HAP-1 (cell line): ENCODE data around the gene PEX11G.

ENCODE experiments used
- DNase-seq, 2 experiments: peaks; one replicate each; pipeline ENCODE4 v3.0.0-alpha.2; 2016 to 2020; ENCODE audit warnings: low spot score in 2 of 2
- H3K27me3 ChIP-seq: fragments of 250-450 bp; sonication (Bioruptor Pico); 2 replicates; pipeline ENCODE4 v1.5.1; 2020; ENCODE audit warnings: low read depth, mild to moderate bottlenecking, moderate library complexity
- H3K36me3 ChIP-seq: fragments of 250-450 bp; sonication (Bioruptor Pico); replicated peaks from 2 replicates; pipeline ENCODE4 v1.5.1; 2020; ENCODE audit warnings: mild to moderate bottlenecking
- H3K4me1 ChIP-seq: fragments of 250-450 bp; sonication (Bioruptor Pico); 2 replicates; pipeline ENCODE4 v1.5.1; 2020; ENCODE audit warnings: mild to moderate bottlenecking
- H3K4me3 ChIP-seq: fragments of 250-450 bp; sonication (Bioruptor Pico); 2 replicates; pipeline ENCODE4 v1.5.1; 2020; ENCODE audit warnings: mild to moderate bottlenecking, moderate library complexity
- H3K9me3 ChIP-seq: fragments of 250-450 bp; sonication (Bioruptor Pico); 2 replicates; pipeline ENCODE4 v1.5.1; 2020; ENCODE audit warnings: mild to moderate bottlenecking, moderate library complexity
- in situ Hi-C: fragments of 300-500 bp; cut with MboI; formaldehyde crosslinking; loops from 3 replicates; pipeline ENCODE4 v1.14.3; 2020; ENCODE audit warnings: low sequenced_read_pairs, inconsistent platforms, mixed read lengths

PEX11G gene

DNA sequence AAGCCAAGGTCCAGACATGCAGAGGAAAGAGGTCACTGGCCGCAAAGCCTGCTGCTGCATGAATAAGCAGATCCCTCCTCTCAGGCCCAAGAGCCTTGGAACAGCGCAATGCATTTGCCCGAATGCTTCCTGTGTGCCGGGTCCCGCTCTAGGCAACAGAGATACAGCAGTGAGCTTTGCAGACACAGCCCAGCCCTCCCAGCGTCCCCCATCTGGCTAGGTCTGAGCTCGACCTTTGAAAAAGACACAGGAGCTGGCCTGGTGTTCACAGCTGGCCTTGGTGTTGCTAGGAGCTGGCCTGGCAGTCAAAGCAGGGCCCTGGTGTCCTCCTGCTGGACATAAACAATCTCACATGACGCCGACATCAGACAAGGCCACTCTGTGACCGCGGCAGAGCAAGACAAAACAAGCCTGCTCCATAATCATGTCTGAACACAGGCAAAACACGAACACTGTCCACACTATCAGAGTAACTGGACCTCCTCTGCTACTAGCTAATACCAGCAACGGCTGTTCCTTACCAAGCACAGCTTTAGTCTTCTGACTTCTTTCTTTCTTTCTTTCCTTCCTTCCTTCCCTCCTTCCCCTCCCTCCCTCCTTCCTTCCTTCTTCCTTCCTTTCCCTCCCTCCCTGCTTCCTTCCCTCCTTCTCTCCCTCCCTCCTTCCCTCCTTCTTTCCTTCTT, 5.7 kb upstream of the PEX11G start:
- Histone ChIP-seq H3K9me3 (no peaks in the 10 kb centered on the region), H3K27me3 (no peaks in the 10 kb centered on the region), H3K36me3 (no peaks in the 10 kb centered on the region), H3K4me3 (no peak overlapping the region), H3K4me1 (no peaks in the 10 kb centered on the region)
- no peak for DNase-seq
- in situ Hi-C loops, result no loop called here

DNA sequence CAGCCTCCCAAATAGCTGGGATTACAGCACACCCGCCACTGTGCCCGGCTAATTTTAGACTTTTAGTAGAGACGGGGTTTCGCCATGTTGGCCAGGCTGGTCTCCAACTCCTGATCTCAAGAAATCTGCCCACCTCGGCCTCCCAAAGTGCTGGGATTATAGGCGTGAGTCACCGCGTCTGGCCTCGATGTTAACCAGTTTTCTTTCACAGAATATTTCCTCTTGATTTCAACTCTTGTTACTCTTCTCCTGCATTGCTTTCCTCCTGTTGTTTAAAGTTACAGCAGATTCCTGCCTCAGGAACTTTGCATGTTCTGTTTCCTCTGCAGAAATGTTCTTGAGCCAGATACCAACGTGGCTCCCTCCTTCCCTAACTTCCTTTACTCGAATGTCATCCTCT, 3.7 kb upstream of the PEX11G start:
- H3K4me3 ChIP-seq, result no peak overlapping the region
- peaks cover 9% of the 10 kb centered on the region for H3K4me1 ChIP-seq
- no peaks in the 10 kb centered on the region for H3K27me3 ChIP-seq
- in situ Hi-C loops, result no loop called here
- DNase-seq, result no peak
- no peaks in the 10 kb centered on the region for H3K9me3 ChIP-seq
- H3K36me3 ChIP-seq, result no peaks in the 10 kb centered on the region

GRCh38 chr19:7492142-7492541, 3.3 kb upstream of the PEX11G start:
- no peak for DNase-seq
- in situ Hi-C loops, result no loop called here

GRCh38 chr19:7489609-7490044, 792 bp upstream of the PEX11G start:
- Histone ChIP-seq H3K4me3 (no peak overlapping the region), H3K4me1 (peaks cover 9% of the 10 kb centered on the region)
- in situ Hi-C loops, result no loop called here

More at GRCh38 chr19:7492142-7492541, 3.3 kb upstream of the PEX11G start:
- H3K27me3 ChIP-seq, result no peaks in the 10 kb centered on the region
- H3K36me3 ChIP-seq, result no peaks in the 10 kb centered on the region
- peaks cover 9% of the 10 kb centered on the region for H3K4me1 ChIP-seq
- H3K4me3 ChIP-seq, result no peak overlapping the region
- H3K9me3 ChIP-seq, result no peaks in the 10 kb centered on the region

DNA sequence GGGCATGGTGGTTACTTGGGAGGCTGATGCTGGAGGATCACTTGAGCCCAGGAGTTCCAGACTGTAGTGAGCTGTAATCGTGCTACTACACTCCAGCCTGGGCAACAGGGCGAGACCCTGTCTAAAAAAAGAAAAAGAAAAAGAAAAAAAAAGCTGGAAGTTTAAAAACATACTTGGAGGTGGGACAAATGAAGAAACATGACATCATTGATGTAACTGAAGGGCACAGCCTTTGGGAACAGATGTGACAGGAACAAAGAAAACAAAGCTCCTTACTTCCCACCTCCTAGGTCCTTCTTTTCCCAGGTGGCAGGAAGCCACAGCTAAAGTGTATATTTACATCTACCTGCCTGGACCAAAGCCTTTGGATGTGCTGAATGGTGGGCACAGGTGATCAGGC, 1.9 kb downstream of the PEX11G start:
- no peak for DNase-seq
- Histone ChIP-seq H3K4me3 (no peak overlapping the region), H3K4me1 (peaks cover 9% of the 10 kb centered on the region), H3K27me3 (no peaks in the 10 kb centered on the region), H3K9me3 (no peaks in the 10 kb centered on the region), H3K36me3 (no peaks in the 10 kb centered on the region)
- in situ Hi-C loops, result no loop called here

More at GRCh38 chr19:7489609-7490044, 792 bp upstream of the PEX11G start:
- Histone ChIP-seq H3K9me3 (no peaks in the 10 kb centered on the region), H3K36me3 (no peaks in the 10 kb centered on the region), H3K27me3 (no peaks in the 10 kb centered on the region)
- DNase-seq, result no peak

- no peak overlapping the region for H3K4me3 ChIP-seq
- H3K4me1 ChIP-seq, result peaks cover 4% of the 10 kb centered on the region; the same call in 1 of the 2 replicates
- no peaks in the 10 kb centered on the region for H3K9me3 ChIP-seq
- H3K36me3 ChIP-seq, result no peaks in the 10 kb centered on the region
- in situ Hi-C loops, result no loop called here
- no peaks in the 10 kb centered on the region for H3K27me3 ChIP-seq
- no peak for DNase-seq
These were observed 5.1 kb downstream of the PEX11G start for GRCh38 chr19:7483720-7484201.

- H3K36me3 ChIP-seq, result no peaks in the 10 kb centered on the region
- in situ Hi-C loops, result no loop called here
- no peaks in the 10 kb centered on the region for H3K27me3 ChIP-seq
- DNase-seq, result peak in 1 of 2 experiments; percentile 53
- no peaks in the 10 kb centered on the region; the same call in 1 of the 2 replicates for H3K4me1 ChIP-seq
- H3K4me3 ChIP-seq, result no peak overlapping the region
- H3K9me3 ChIP-seq, result no peaks in the 10 kb centered on the region
These were observed 6.0 kb downstream of the PEX11G start for GRCh38 chr19:7482584-7483439.

- Histone ChIP-seq H3K9me3 (no peaks in the 10 kb centered on the region), H3K27me3 (no peaks in the 10 kb centered on the region), H3K36me3 (no peaks in the 10 kb centered on the region), H3K4me1 (no peaks in the 10 kb centered on the region; the same call in 1 of the 2 replicates), H3K4me3 (no peak overlapping the region)
- DNase-seq, result no peak
- in situ Hi-C loops, result no loop called here
These were observed 7.9 kb downstream of the PEX11G start for GRCh38 chr19:7480970-7481255.

GRCh38 chr19:7480222-7480969, 8.4 kb downstream of the PEX11G start:
- H3K27me3 ChIP-seq, result no peaks in the 10 kb centered on the region
- in situ Hi-C loops, result no loop called here
- H3K4me3 ChIP-seq, result no peak overlapping the region
- DNase-seq, result no peak
- no peaks in the 10 kb centered on the region; the same call in 1 of the 2 replicates for H3K4me1 ChIP-seq
- H3K9me3 ChIP-seq, result no peaks in the 10 kb centered on the region
- H3K36me3 ChIP-seq, result no peaks in the 10 kb centered on the region

- DNase-seq, result no peak
- no peaks in the 10 kb centered on the region for H3K9me3 ChIP-seq
- in situ Hi-C loops, result no loop called here
- no peaks in the 10 kb centered on the region; the same call in 1 of the 2 replicates for H3K4me1 ChIP-seq
- H3K27me3 ChIP-seq, result no peaks in the 10 kb centered on the region
- H3K4me3 ChIP-seq, result no peak overlapping the region
- H3K36me3 ChIP-seq, result no peaks in the 10 kb centered on the region
These were observed 10.0 kb downstream of the PEX11G start for GRCh38 chr19:7478843-7479227.

DNA sequence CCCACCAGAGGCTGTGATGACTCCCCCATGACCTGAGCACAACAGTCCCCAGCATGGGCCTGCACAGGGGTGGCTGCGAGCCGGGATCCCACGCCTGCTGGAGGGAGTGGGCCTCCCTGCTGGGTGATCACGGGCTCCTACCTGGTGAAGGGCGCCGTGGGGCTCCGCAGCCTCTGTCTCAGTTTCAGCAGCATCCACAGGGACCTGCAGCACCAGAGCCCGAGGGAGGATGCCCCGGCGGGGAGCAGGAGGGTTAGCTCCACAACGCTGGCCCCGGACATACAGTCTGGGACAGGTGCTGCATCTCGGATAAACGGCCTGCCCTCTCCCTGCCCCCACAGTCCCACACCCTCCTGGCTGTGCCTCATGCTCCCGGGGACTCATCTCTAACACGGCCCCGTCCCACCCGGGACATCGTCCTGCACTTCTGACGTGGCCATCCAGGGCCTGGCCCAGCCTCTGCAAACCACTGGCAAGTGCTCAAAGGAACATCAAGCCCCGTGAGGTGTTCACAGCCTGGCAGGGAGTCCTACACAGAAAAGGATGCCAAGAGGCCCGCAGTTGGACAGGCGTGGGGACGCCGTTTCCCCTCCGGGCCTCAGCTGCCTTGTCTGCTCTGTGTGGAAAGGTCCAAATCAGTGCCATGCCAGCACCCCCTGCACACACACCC, 10.5 kb downstream of the PEX11G start:
- Histone ChIP-seq H3K36me3 (no peaks in the 10 kb centered on the region), H3K4me1 (no peaks in the 10 kb centered on the region; the same call in 1 of the 2 replicates), H3K9me3 (no peaks in the 10 kb centered on the region), H3K4me3 (no peak overlapping the region), H3K27me3 (no peaks in the 10 kb centered on the region)
- in situ Hi-C loops, result no loop called here
- no peak for DNase-seq

GRCh38 chr19:7477758-7478157, 11.1 kb downstream of the PEX11G start:
- Histone ChIP-seq H3K4me3 (no peak overlapping the region), H3K36me3 (no peaks in the 10 kb centered on the region), H3K4me1 (no peaks in the 10 kb centered on the region), H3K27me3 (no peaks in the 10 kb centered on the region), H3K9me3 (no peaks in the 10 kb centered on the region)
- DNase-seq, result no peak
- in situ Hi-C loops, result no loop called here

DNA sequence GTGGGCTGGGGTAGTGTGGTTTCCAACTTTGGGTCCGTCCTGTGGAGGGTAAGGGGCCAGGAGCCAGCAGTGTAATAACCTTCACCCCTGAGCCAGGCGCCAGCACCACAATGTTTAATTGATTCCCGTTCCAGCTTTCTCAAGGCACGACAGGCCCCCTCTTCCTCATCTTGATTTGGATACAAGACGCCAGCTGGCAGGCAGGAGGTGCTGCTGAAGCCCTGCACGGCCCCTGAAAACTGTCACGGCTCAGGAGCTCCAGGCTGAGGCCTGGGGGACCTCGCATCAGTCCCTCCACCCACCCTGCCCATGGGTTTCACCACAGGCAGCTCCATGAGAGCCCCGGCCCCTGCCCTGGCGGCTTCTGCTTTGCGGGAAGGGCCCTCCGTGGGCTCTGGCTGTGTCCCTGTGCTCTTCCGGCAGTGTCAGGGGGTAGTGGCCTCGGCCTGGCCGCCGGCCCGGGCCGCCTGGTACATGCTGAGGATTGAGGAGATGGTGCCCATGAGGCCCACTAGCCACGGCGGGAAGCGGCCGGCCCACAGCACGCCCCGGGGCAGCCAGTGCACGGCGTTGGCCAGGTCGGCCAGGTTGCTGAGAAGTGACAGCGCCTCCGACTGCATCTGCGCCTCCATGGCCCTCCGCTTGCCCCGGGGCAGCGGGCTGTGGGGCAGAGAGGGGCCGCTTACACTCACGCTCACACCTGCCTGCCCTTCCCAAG, 11.9 kb downstream of the PEX11G start:
- no peaks in the 10 kb centered on the region for H3K27me3 ChIP-seq
- H3K36me3 ChIP-seq, result no peaks in the 10 kb centered on the region
- H3K4me3 ChIP-seq, result no peak overlapping the region
- no peak for DNase-seq
- in situ Hi-C loops, result no loop called here
- no peaks in the 10 kb centered on the region for H3K9me3 ChIP-seq
- no peaks in the 10 kb centered on the region for H3K4me1 ChIP-seq
